ENCODE results near the gene GPR55. TPM values are rescaled to one million over a fixed set of nuclear protein-coding genes. Genes with fewer than 3 reads are reported as not detected.

Gene GPR55
- total and polyA plus RNA-seq, 2 of the 8 experiments (the other 6 are each of a cell fraction or from before 2014, with no cell fraction given), result not detected

DNA sequence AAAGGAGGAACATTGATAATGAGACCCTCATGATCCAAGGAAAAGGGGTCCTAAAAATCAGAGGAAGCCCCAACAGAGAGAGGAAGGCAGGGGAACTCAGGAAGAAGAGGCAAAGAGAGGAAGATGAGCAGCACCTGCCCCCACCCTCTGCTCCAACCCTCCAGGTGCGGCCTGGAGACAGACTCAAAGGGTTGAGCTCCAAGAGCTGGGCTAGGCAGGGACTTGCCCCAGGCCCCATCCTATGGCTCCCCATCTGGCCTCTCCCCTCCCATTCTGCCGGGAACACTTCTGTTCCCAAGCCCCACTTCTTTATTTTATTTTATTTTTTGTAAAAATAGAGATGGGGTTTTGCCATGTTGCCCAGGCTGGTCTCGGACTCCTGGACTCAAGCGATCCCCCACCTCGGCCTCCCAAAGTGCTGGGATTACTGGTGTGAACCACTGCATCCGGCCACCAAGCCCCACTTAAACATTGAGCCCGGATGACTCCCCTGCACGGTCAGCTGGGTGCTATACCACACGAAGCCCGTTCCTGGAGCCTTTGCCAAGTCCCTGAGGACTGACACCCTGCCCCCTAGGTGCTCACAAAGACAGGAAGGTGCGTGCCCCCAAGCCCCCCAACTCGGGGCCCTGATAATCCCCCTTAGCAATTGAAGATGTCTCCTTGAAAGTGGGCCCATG is 3.8 kb upstream of the GPR55 start:
- H3K4me3 ChIP-seq (ENCODE audit: extremely low read depth in 1 of 4, insufficient read depth in 2 of 4, low read depth in 3 of 4, low read length in 4 of 4), result no peak overlapping the region
- no peak overlapping the region for H3K27ac ChIP-seq (ENCODE audit: low read depth, low read length)
- H3K4ac ChIP-seq (replicated peaks; ENCODE audit: insufficient read length, low read depth, low read length), result no peak overlapping the region
- FAIRE-seq, result no peak
- no peak overlapping the region for H3K23ac ChIP-seq (ENCODE audit: insufficient read length)
- H3K79me2 ChIP-seq (ENCODE audit: control insufficient read depth in 1 of 2, insufficient read depth in 2 of 2, low read length in 2 of 2), result no peaks in the 10 kb centered on the region
- no peaks in the 10 kb centered on the region for H3K27me3 ChIP-seq (replicated peaks in 1 of 4; ENCODE audit: control insufficient read depth in 3 of 4, extremely low read depth in 1 of 4, insufficient read depth in 3 of 4, low read length in 3 of 4)
- no peaks in the 10 kb centered on the region for H3K36me3 ChIP-seq (ENCODE audit: control insufficient read depth in 2 of 4, insufficient read depth in 4 of 4, low read length in 3 of 4)
- ChIA-PET POLR2A (ENCODE audit: partially characterized antibody) (interaction anchor here (0.7 to 1.3 kb wide), 2 partner anchors 48 to 58 kb away, joined by 4 read pairs; no protein-coding TSS in a partner anchor), CTCF (ENCODE audit: partially characterized antibody) (interaction anchor here (1.4 to 15.3 kb wide), 3 partner anchors 13 to 59 kb away, joined by 5 to 332 read pairs (median 97); no protein-coding TSS in a partner anchor)
- no peak overlapping the region for H3K18ac ChIP-seq (ENCODE audit: extremely low read depth, low read length)
- no peaks in the 10 kb centered on the region for H3K79me1 ChIP-seq (ENCODE audit: low read depth, low read length)
- WGBS, 2 experiments (ENCODE audit: extremely low coverage in 1 of 2, insufficient coverage in 1 of 2, insufficient read length in 1 of 2, insufficient replicate concordance in 2 of 2, low coverage in 1 of 2, low lambda C conversion rate in 2 of 2, missing lambda C conversion rate in 1 of 2), result 92% methylated on average over 12 of the region's 12 CpGs; no CpG with 5 or more reads in 1 of the 2 experiments
- H4K20me1 ChIP-seq (replicated peaks in 1 of 2; ENCODE audit: control insufficient read depth in 1 of 2, insufficient read depth in 2 of 2, low read length in 2 of 2), result no peaks in the 10 kb centered on the region
- H3K9me3 ChIP-seq (ENCODE audit: insufficient read depth in 2 of 2, low read depth in 1 of 2, low read length in 1 of 2), result no peaks in the 10 kb centered on the region
- H4K91ac ChIP-seq (replicated peaks; ENCODE audit: insufficient read length, low read length), result no peak overlapping the region
- no peak for DNase-seq (ENCODE audit: low read depth in 1 of 2, low spot score in 2 of 2)
- no peak overlapping the region for H3K4me2 ChIP-seq (ENCODE audit: insufficient read depth in 1 of 2, low read depth in 2 of 2, low read length in 2 of 2)
- TF ChIP-seq HDAC6 (IDR thresholded peaks at IDR 0.05; ENCODE audit: low read depth, low read length) (no peak), TEAD4 (IDR thresholded peaks at IDR 0.05; ENCODE audit: low read depth, low read length) (no peak), POLR2A (IDR thresholded peaks at IDR 0.05; ENCODE audit: control extremely low read depth in 1 of 2, low read depth in 2 of 2, low read length in 2 of 2) (no peak), POU5F1 (IDR thresholded peaks at IDR 0.05; ENCODE audit: low read depth, low read length) (no peak), EZH2 (IDR thresholded peaks at IDR 0.05; ENCODE audit: low read depth, low read length, severe bottlenecking) (no peak), SAP30 (IDR thresholded peaks at IDR 0.05; ENCODE audit: insufficient read depth, insufficient replicate concordance, low read length) (no peak), RNF2 (IDR thresholded peaks at IDR 0.05; ENCODE audit: borderline replicate concordance, low read depth, low read length, missing control alignments, poor library complexity, severe bottlenecking) (no peak), CREB1 (IDR thresholded peaks at IDR 0.05) (no peak)
- H3K23me2 ChIP-seq (ENCODE audit: low read depth, low read length), result no peaks in the 10 kb centered on the region
- no peak overlapping the region for H2AFZ ChIP-seq (ENCODE audit: low read length)
- H4K8ac ChIP-seq (ENCODE audit: extremely low read depth, insufficient read depth, low read length), result no peak overlapping the region
- no peak overlapping the region for H2AK5ac ChIP-seq (ENCODE audit: low read depth, low read length)
- no peak overlapping the region for H3K56ac ChIP-seq (replicated peaks; ENCODE audit: insufficient read length, low read depth, low read length)
- peaks cover 0 to 8% (median 5%) of the 10 kb centered on the region in 4 experiments; a peak in 2 of 7 replicates for H3K4me1 ChIP-seq (replicated peaks in 1 of 4; ENCODE audit: control insufficient read depth in 3 of 4, insufficient read depth in 4 of 4, low read length in 3 of 4)
- no peak overlapping the region for H2BK12ac ChIP-seq (ENCODE audit: low read depth, low read length)
- H2BK20ac ChIP-seq (ENCODE audit: low read length), result no peak overlapping the region
- H2BK15ac ChIP-seq (ENCODE audit: low read length), result no peak overlapping the region
- H2BK5ac ChIP-seq (ENCODE audit: low read depth, low read length), result no peak overlapping the region
- no peak overlapping the region for H2BK120ac ChIP-seq (replicated peaks; ENCODE audit: low read depth, low read length)
- H3K9ac ChIP-seq (replicated peaks in 1 of 4; ENCODE audit: extremely low read depth in 1 of 4, low read depth in 3 of 4, low read length in 3 of 4), result no peak overlapping the region
- no peak overlapping the region for H4K5ac ChIP-seq (ENCODE audit: insufficient read length, low read depth, low read length)
- H3K14ac ChIP-seq (ENCODE audit: insufficient read length), result no peak overlapping the region

Data from H1 (cell line).